ENCODE measurements around the gene GJC1.

The GJC1 gene

DNA sequence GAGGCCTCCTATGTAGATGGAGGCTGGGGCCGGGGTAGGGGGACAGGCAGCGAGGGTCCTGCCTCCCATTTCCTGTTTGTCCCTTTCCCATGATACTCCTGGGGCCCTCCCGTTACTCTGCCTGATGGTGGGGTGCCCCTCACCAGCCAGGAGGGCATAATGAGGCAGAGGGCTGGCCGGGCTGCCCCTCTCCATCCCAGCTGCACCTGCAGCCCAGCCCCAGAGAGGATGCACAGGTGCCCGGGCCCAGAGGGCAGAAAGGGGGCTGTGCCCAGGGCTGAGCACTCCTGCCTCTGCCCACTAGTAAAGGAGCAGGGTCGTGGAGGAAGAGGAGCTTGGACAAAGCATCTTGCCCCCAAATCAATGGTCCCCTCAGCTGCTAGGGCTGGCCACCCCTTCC, 60.9 kb downstream of the GJC1 start:
- no peaks in the 10 kb centered on the region for H3F3A ChIP-seq (ENCODE audit: insufficient read depth)
- H3K4me3 ChIP-seq (ENCODE audit: insufficient read depth, low read length, poor library complexity, severe bottlenecking): no peak overlapping the region
- H3K4me2 ChIP-seq (ENCODE audit: low read depth, low read length, poor library complexity, severe bottlenecking): no peak overlapping the region
- no peaks in the 10 kb centered on the region for H3K36me3 ChIP-seq (ENCODE audit: low read length)
- H3K27me3 ChIP-seq (ENCODE audit: low read length): no peaks in the 10 kb centered on the region
- H3K9me2 ChIP-seq (replicated peaks; ENCODE audit: insufficient read depth, low read length): no peaks in the 10 kb centered on the region
- no peak for TF ChIP-seq EZH2phosphoT487 (conservative IDR thresholded peaks at IDR 0.05; ENCODE audit: low read length)
- TF ChIP-seq, protein P1, sequence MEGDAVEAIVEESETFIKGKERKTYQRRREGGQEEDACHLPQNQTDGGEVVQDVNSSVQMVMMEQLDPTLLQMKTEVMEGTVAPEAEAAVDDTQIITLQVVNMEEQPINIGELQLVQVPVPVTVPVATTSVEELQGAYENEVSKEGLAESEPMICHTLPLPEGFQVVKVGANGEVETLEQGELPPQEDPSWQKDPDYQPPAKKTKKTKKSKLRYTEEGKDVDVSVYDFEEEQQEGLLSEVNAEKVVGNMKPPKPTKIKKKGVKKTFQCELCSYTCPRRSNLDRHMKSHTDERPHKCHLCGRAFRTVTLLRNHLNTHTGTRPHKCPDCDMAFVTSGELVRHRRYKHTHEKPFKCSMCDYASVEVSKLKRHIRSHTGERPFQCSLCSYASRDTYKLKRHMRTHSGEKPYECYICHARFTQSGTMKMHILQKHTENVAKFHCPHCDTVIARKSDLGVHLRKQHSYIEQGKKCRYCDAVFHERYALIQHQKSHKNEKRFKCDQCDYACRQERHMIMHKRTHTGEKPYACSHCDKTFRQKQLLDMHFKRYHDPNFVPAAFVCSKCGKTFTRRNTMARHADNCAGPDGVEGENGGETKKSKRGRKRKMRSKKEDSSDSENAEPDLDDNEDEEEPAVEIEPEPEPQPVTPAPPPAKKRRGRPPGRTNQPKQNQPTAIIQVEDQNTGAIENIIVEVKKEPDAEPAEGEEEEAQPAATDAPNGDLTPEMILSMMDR (IDR thresholded peaks at IDR 0.05; ENCODE audit: insufficient read depth, low read length, poor library complexity, severe bottlenecking): no peak
- H3K9me3 ChIP-seq (ENCODE audit: insufficient read depth, low read length): no peaks in the 10 kb centered on the region
- H3K27ac ChIP-seq (ENCODE audit: low read depth, low read length): no peak overlapping the region
- H2AFZ ChIP-seq (ENCODE audit: low read depth, low read length, severe bottlenecking): no peak overlapping the region
- H3K79me2 ChIP-seq (ENCODE audit: insufficient read depth, low read length): no peaks in the 10 kb centered on the region
- no peaks in the 10 kb centered on the region for H4K20me1 ChIP-seq (ENCODE audit: low read depth, low read length)
- no peak overlapping the region for H3K9ac ChIP-seq (ENCODE audit: low read length)

GRCh38 chr17:44768505-44769142, 61.5 kb downstream of the GJC1 start:
- H3K4me3 ChIP-seq (ENCODE audit: insufficient read depth, low read length, poor library complexity, severe bottlenecking): no peak overlapping the region
- no peaks in the 10 kb centered on the region for H3K27me3 ChIP-seq (ENCODE audit: low read length)
- no peaks in the 10 kb centered on the region for H3K9me3 ChIP-seq (ENCODE audit: insufficient read depth, low read length)
- H3K27ac ChIP-seq (ENCODE audit: low read depth, low read length): no peak overlapping the region
- TF ChIP-seq EZH2phosphoT487 (conservative IDR thresholded peaks at IDR 0.05; ENCODE audit: low read length): no peak
- TF ChIP-seq, protein P1 (IDR thresholded peaks at IDR 0.05; ENCODE audit: insufficient read depth, low read length, poor library complexity, severe bottlenecking): no peak
- H3K36me3 ChIP-seq (ENCODE audit: low read length): no peaks in the 10 kb centered on the region
- no peak overlapping the region for H2AFZ ChIP-seq (ENCODE audit: low read depth, low read length, severe bottlenecking)
- no peaks in the 10 kb centered on the region for H4K20me1 ChIP-seq (ENCODE audit: low read depth, low read length)
- no peaks in the 10 kb centered on the region for H3K9me2 ChIP-seq (replicated peaks; ENCODE audit: insufficient read depth, low read length)
- H3K9ac ChIP-seq (ENCODE audit: low read length): no peak overlapping the region
- no peaks in the 10 kb centered on the region for H3K79me2 ChIP-seq (ENCODE audit: insufficient read depth, low read length)
- no peaks in the 10 kb centered on the region for H3F3A ChIP-seq (ENCODE audit: insufficient read depth)
- no peak overlapping the region for H3K4me2 ChIP-seq (ENCODE audit: low read depth, low read length, poor library complexity, severe bottlenecking)

DNA sequence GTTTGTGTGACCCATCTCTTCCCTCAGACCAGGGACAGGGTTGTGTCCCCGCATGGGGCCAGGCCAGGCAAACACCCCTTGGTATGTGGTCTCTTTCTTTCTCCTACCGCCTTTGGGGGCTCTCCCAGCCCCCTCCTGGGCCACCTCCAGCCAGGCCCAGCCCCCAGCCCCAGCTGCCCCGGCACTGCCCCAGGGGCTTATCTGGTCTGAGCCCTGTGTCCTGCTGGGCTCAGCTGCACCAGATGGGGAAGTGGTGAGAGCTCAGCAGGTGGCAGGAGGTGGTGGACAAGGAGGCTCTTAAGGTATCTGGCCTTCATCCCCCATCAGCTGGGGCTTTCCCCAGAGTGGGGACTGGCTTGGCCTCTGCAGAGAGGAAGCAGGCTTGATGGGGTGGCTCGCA, 62.6 kb downstream of the GJC1 start:
- no peaks in the 10 kb centered on the region for H3K9me3 ChIP-seq (ENCODE audit: insufficient read depth, low read length)
- no peaks in the 10 kb centered on the region for H3K36me3 ChIP-seq (ENCODE audit: low read length)
- no peak overlapping the region for H3K27ac ChIP-seq (ENCODE audit: low read depth, low read length)
- no peak overlapping the region for H3K4me2 ChIP-seq (ENCODE audit: low read depth, low read length, poor library complexity, severe bottlenecking)
- H2AFZ ChIP-seq (ENCODE audit: low read depth, low read length, severe bottlenecking): no peak overlapping the region
- H3K27me3 ChIP-seq (ENCODE audit: low read length): no peaks in the 10 kb centered on the region
- no peak overlapping the region for H3K4me3 ChIP-seq (ENCODE audit: insufficient read depth, low read length, poor library complexity, severe bottlenecking)
- no peaks in the 10 kb centered on the region for H3K79me2 ChIP-seq (ENCODE audit: insufficient read depth, low read length)
- no peak for TF ChIP-seq EZH2phosphoT487 (conservative IDR thresholded peaks at IDR 0.05; ENCODE audit: low read length)
- TF ChIP-seq, protein P1 (IDR thresholded peaks at IDR 0.05; ENCODE audit: insufficient read depth, low read length, poor library complexity, severe bottlenecking): no peak
- H3F3A ChIP-seq (ENCODE audit: insufficient read depth): no peaks in the 10 kb centered on the region
- no peak overlapping the region for H3K9ac ChIP-seq (ENCODE audit: low read length)
- H4K20me1 ChIP-seq (ENCODE audit: low read depth, low read length): no peaks in the 10 kb centered on the region
- H3K9me2 ChIP-seq (replicated peaks; ENCODE audit: insufficient read depth, low read length): no peaks in the 10 kb centered on the region
